OCI-LY1 (cell line): ENCODE measurements around the gene SMIM29.

Source experiments
- H2AFZ ChIP-seq: fragments of 200-600 bp; sonication (generic), shearing (Covaris generic); 2 replicates; pipeline ENCODE4 v1.6.0; 2014; ENCODE audit warnings: antibody characterized with exemption, mild to moderate bottlenecking, low read length
- H3F3A ChIP-seq: fragments of 200-600 bp; sonication (generic), shearing (Covaris generic); 2 replicates; pipeline ENCODE4 v1.6.0; 2014; ENCODE audit warnings: mild to moderate bottlenecking, antibody characterized with exemption, low read length, moderate library complexity; ENCODE audit not compliant: insufficient read depth
- H3K27ac ChIP-seq: fragments of 200-600 bp; sonication (generic); 2 replicates; pipeline ENCODE4 v1.5.1; 2014; ENCODE audit warnings: low read length, mixed run types, mild to moderate bottlenecking, low read depth; ENCODE audit not compliant: poor library complexity, severe bottlenecking
- H3K27me3 ChIP-seq: fragments of 200-600 bp; sonication (generic); 2 replicates; pipeline ENCODE4 v1.6.0; 2014; ENCODE audit warnings: antibody characterized with exemption, mild to moderate bottlenecking, low read length, moderate library complexity; ENCODE audit not compliant: insufficient read depth
- H3K36me3 ChIP-seq: fragments of 200-600 bp; sonication (generic); 2 replicates; pipeline ENCODE4 v1.6.1; 2014; ENCODE audit warnings: mild to moderate bottlenecking, antibody characterized with exemption, low read length, moderate library complexity, mixed read lengths; ENCODE audit not compliant: insufficient read depth
- H3K4me1 ChIP-seq: fragments of 200-600 bp; sonication (generic); 2 replicates; pipeline ENCODE4 v1.5.1; 2014; ENCODE audit warnings: mild to moderate bottlenecking, low read length, moderate library complexity; ENCODE audit not compliant: insufficient read depth, severe bottlenecking
- H3K4me2 ChIP-seq: fragments of 200-600 bp; sonication (generic), shearing (Covaris generic); 2 replicates; pipeline ENCODE4 v1.6.1; 2014; ENCODE audit warnings: low read length
- H3K4me3 ChIP-seq: fragments of 200-600 bp; sonication (generic); 2 replicates; pipeline ENCODE4 v1.5.1; 2014; ENCODE audit warnings: low read length, low read depth, mild to moderate bottlenecking, mixed read lengths; ENCODE audit not compliant: poor library complexity, severe bottlenecking
- H3K79me2 ChIP-seq: fragments of 200-600 bp; shearing (Covaris generic); 2 replicates; pipeline ENCODE4 v1.6.1; 2016; ENCODE audit warnings: mixed run types, low read length, mixed read lengths; ENCODE audit not compliant: insufficient read depth
- H3K9ac ChIP-seq: fragments of 200-600 bp; sonication (generic), shearing (Covaris generic); 2 replicates; pipeline ENCODE4 v1.6.1; 2014; ENCODE audit warnings: mild to moderate bottlenecking, low read length, mixed read lengths
- H3K9me2 ChIP-seq: fragments of 200-600 bp; sonication (generic), shearing (Covaris generic); 2 replicates; pipeline ENCODE4 v1.6.1; 2014; ENCODE audit warnings: low read depth, mild to moderate bottlenecking, low read length, mixed read lengths
- H3K9me3 ChIP-seq: fragments of 200-600 bp; shearing (Covaris generic); 2 replicates; pipeline ENCODE4 v1.6.1; 2014; ENCODE audit warnings: low read length, mixed read lengths
- H4K20me1 ChIP-seq: fragments of 200-600 bp; sonication (generic), shearing (Covaris generic); 2 replicates; pipeline ENCODE4 v1.6.0; 2016; ENCODE audit warnings: mild to moderate bottlenecking, low read length; ENCODE audit not compliant: insufficient read depth
- CTCF ChIP-seq: fragments of 200-600 bp; sonication (generic), shearing (Covaris generic); IDR thresholded peaks from 2 replicates; pipeline ENCODE4 v1.5.1; 2017; ENCODE audit warnings: mild to moderate bottlenecking, antibody characterized with exemption, low read length, moderate library complexity, mixed read lengths
- EZH2 ChIP-seq: fragments of 200-600 bp; sonication (generic), shearing (Covaris generic); IDR thresholded peaks from 2 replicates; pipeline ENCODE4 v1.8.0; 2017; ENCODE audit warnings: borderline replicate concordance, mixed run types, mild to moderate bottlenecking, antibody characterized with exemption, low read length, moderate library complexity, mixed read lengths

SMIM29 gene

GRCh38 chr6:34239500-34239825 lies 9.3 kb downstream of the SMIM29 start:
- Histone ChIP-seq H2AFZ (no peak overlapping the region), H3K4me3 (peak overlapping the region; percentile 75), H4K20me1 (no peaks in the 10 kb centered on the region), H3K27ac (peak overlapping the region; percentile 84), H3K4me1 (peaks cover 43% of the 10 kb centered on the region), H3K79me2 (peaks cover 32% of the 10 kb centered on the region), H3K4me2 (peak overlapping the region; percentile 80), H3K9me2 (no peaks in the 10 kb centered on the region), H3K36me3 (peaks cover 69% of the 10 kb centered on the region), H3K27me3 (no peaks in the 10 kb centered on the region), H3F3A (peaks cover 8% of the 10 kb centered on the region), H3K9ac (peak overlapping the region; percentile 93), H3K9me3 (no peaks in the 10 kb centered on the region)
- TF ChIP-seq CTCF (no peak), EZH2 (no peak)

GRCh38 chr6:34238585-34239499 lies 10.0 kb downstream of the SMIM29 start:
- Histone ChIP-seq H3K36me3 (peaks cover 63% of the 10 kb centered on the region), H3K4me1 (peaks cover 43% of the 10 kb centered on the region), H2AFZ (no peak overlapping the region)

More at GRCh38 chr6:34238585-34239499, 10.0 kb downstream of the SMIM29 start:
- TF ChIP-seq EZH2 (no peak), CTCF (no peak)
- Histone ChIP-seq H3K9me2 (no peaks in the 10 kb centered on the region), H3K9me3 (no peaks in the 10 kb centered on the region), H3K9ac (peak overlapping the region; percentile 93), H3K27me3 (no peaks in the 10 kb centered on the region), H3K4me2 (peak overlapping the region; percentile 80), H3K79me2 (peaks cover 32% of the 10 kb centered on the region), H3K4me3 (peak overlapping the region; percentile 75), H3K27ac (peak overlapping the region; percentile 84), H3F3A (peaks cover 6% of the 10 kb centered on the region; the same call in 1 of the 2 replicates), H4K20me1 (no peaks in the 10 kb centered on the region)
